NCI-H2081 (cell line): ENCODE data around the gene CKS1B.
"Not testable (repeated sequence)": the region's sequence is repeated elsewhere in the genome, so short reads cannot be mapped to it uniquely, and the experiment has no call there.

Experiments
- DNase-seq, 2 experiments: peaks; one replicate each; lab custom pipeline; 2025; lab: John Stamatoyannopoulos, UW

Gene CKS1B

GRCh38 chr1:154964359-154964758 is 10.1 kb upstream of the CKS1B start:
- DNase-seq, result no peak

- DNase-seq, result no peak
Observed at GRCh38 chr1:154966111-154966510, 8.4 kb upstream of the CKS1B start.

GRCh38 chr1:154967331-154967950 is 7.0 kb upstream of the CKS1B start:
- DNase-seq, result no peak

- DNase-seq, result no peak
Observed at GRCh38 chr1:154968731-154969130, 5.8 kb upstream of the CKS1B start.

GRCh38 chr1:154969246-154969645 is 5.2 kb upstream of the CKS1B start:
- no peak for DNase-seq

GRCh38 chr1:154969860-154970452 is 4.5 kb upstream of the CKS1B start:
- DNase-seq, result no peak

- DNase-seq, result peak; percentile 62 to 70
Observed at GRCh38 chr1:154970631-154971340, 3.7 kb upstream of the CKS1B start, which contains the start of gene SHC1. TSS of gene SHC1 (minus strand) at chr1:154970747. CDS start at chr1:154970526, 221 bp downstream.

- DNase-seq, result no peak
Observed at GRCh38 chr1:154971341-154971998, 3.0 kb upstream of the CKS1B start.

- no peak for DNase-seq
Observed at GRCh38 chr1:154972213-154972516, 2.3 kb upstream of the CKS1B start.

GRCh38 chr1:154972517-154973343 is 1.8 kb upstream of the CKS1B start:
- DNase-seq, result no peak

GRCh38 chr1:154973344-154974101 is 958 bp upstream of the CKS1B start:
- peak; percentile 90 to 93 for DNase-seq

- DNase-seq, result peak; percentile 96 to 98
Observed at GRCh38 chr1:154974808-154975408, 427 bp downstream of the CKS1B start.

GRCh38 chr1:154975409-154976059 is 1.1 kb downstream of the CKS1B start:
- DNase-seq, result peak in 1 of 2 experiments; percentile 52

GRCh38 chr1:154977762-154978161 is 3.3 kb downstream of the CKS1B start:
- DNase-seq, result not testable (repeated sequence)

GRCh38 chr1:154978360-154978759 is 3.9 kb downstream of the CKS1B start:
- DNase-seq, result no peak

GRCh38 chr1:154982341-154982740 is 7.9 kb downstream of the CKS1B start:
- no peak for DNase-seq

GRCh38 chr1:154982897-154983648 is 8.6 kb downstream of the CKS1B start, which contains the start of gene FLAD1:
TSS of gene FLAD1 (plus strand) at chr1:154983344. CDS start at chr1:154983695, 351 bp downstream.
- peak; percentile 100 for DNase-seq

- DNase-seq, result peak in 1 of 2 experiments; percentile 30
Observed at GRCh38 chr1:154983776-154984466, 9.4 kb downstream of the CKS1B start.

GRCh38 chr1:154986736-154987135 is 12.3 kb downstream of the CKS1B start:
- DNase-seq, result not testable (repeated sequence)
